Uterus (tissue), 4 donors: ENCODE data around the gene SVIL. TPM values are rescaled to one million over a fixed set of nuclear protein-coding genes. Genes with fewer than 3 reads are reported as not detected.
"Not testable (repeated sequence)": the region's sequence is repeated elsewhere in the genome, so short reads cannot be mapped to it uniquely, and the experiment has no call there.

Experiments used
- DNase-seq, 2 donors: peaks; one replicate each; pipeline ENCODE4 v3.0.0-alpha.2; 2019 to 2020
- H3K27ac ChIP-seq, 2 donors: fragments of 200-600 bp; sonication (generic); 1 replicate in 1 of 2; 2 replicates in 1 of 2; pipeline ENCODE4 v1.5.1; 2016 to 2018
- H3K27me3 ChIP-seq, 2 donors: fragments of 200-600 bp; sonication (generic); one replicate each; pipeline ENCODE4 v1.5.1; 2018 to 2019; ENCODE audit warnings: control low read depth in 1 of 2
- H3K36me3 ChIP-seq, 2 donors: fragments of 200-600 bp; sonication (generic); one replicate each; pipeline ENCODE4 v1.5.1; 2019; ENCODE audit warnings: control low read depth in 1 of 2
- H3K4me1 ChIP-seq, 2 donors: fragments of 200-600 bp; sonication (generic); one replicate each; pipeline ENCODE4 v1.5.1; 2018 to 2019; ENCODE audit warnings: control low read depth in 1 of 2
- H3K4me3 ChIP-seq, 2 donors: fragments of 200-600 bp; sonication (generic); 1 replicate in 1 of 2; 2 replicates in 1 of 2; pipeline ENCODE4 v1.5.1; 2018 to 2019; ENCODE audit warnings: mild to moderate bottlenecking in 1 of 2
- H3K9me3 ChIP-seq, 2 donors: fragments of 200-600 bp; sonication (generic); one replicate each; pipeline ENCODE4 v1.5.1; 2019; ENCODE audit warnings: control low read depth in 1 of 2
- CTCF ChIP-seq, 4 experiments: fragments of 200-600 bp in 2 of 4; fragments of 450-650 bp in 2 of 4; sonication (generic) in 2 of 4; IDR thresholded peaks; one replicate each; pipeline ENCODE4 v1.5.1; 2016 to 2019; ENCODE audit warnings: antibody characterized with exemption in 4 of 4, mild to moderate bottlenecking in 2 of 4, moderate library complexity in 1 of 4
- POLR2A ChIP-seq, 2 donors: fragments of 450-650 bp; IDR thresholded peaks; one replicate each; pipeline ENCODE4 v1.6.1; 2016; ENCODE audit warnings: antibody characterized with exemption in 2 of 2, mild to moderate bottlenecking in 1 of 2, moderate library complexity in 1 of 2
- intact Hi-C: fragments of 100-400 bp; cut with DNase I; formaldehyde crosslinking; loops from one replicate; pipeline ENCODE4 v1.15.1; 2023; ENCODE audit warnings: low total_unique reads
- total RNA-seq, 4 donors: library from RNA; depleted of rRNA in 3 of 4; stranded (reverse); fragments of >200 nt in 3 of 4; gene quantifications; one replicate each; pipeline versions ENCODE4 v1.1.0 to v1.2.4, GENCODE V29; 2014 to 2023
- donor health status: DM: yes; HTN: yes; CAD: no.

Gene SVIL
- total RNA-seq, 4 donors from 2014 or later: 108 to 316 (median 209) TPM

GRCh38 chr10:29493697-29494096 is 141.1 kb downstream of the SVIL start:
- intact Hi-C loops: no loop called here
- DNase-seq: no peak
- H3K4me3 ChIP-seq: no peak overlapping the region
- no peaks in the 10 kb centered on the region for H3K36me3 ChIP-seq
- no peaks in the 10 kb centered on the region for H3K9me3 ChIP-seq
- H3K27me3 ChIP-seq: no peaks in the 10 kb centered on the region
- no peaks in the 10 kb centered on the region for H3K4me1 ChIP-seq
- TF ChIP-seq CTCF (IDR thresholded peaks at IDR 0.05): no peak
- TF ChIP-seq POLR2A (IDR thresholded peaks at IDR 0.05): no peak
- H3K27ac ChIP-seq: no peak overlapping the region

- Histone ChIP-seq H3K36me3 (no peaks in the 10 kb centered on the region), H3K4me1 (no peaks in the 10 kb centered on the region), H3K27me3 (no peaks in the 10 kb centered on the region), H3K27ac (no peak overlapping the region), H3K9me3 (no peaks in the 10 kb centered on the region), H3K4me3 (no peak overlapping the region)
- DNase-seq: peak in 1 of 2 donors; percentile 11
- no peak for TF ChIP-seq POLR2A (IDR thresholded peaks at IDR 0.05)
- TF ChIP-seq CTCF (IDR thresholded peaks at IDR 0.05): no peak
- intact Hi-C loops: no loop called here
These were observed 142.0 kb downstream of the SVIL start for GRCh38 chr10:29492774-29493173.

GRCh38 chr10:29491918-29492317 is 142.9 kb downstream of the SVIL start:
- H3K4me1 ChIP-seq: no peaks in the 10 kb centered on the region
- no peaks in the 10 kb centered on the region for H3K27me3 ChIP-seq
- no peaks in the 10 kb centered on the region for H3K9me3 ChIP-seq
- no peak overlapping the region for H3K4me3 ChIP-seq
- TF ChIP-seq POLR2A (IDR thresholded peaks at IDR 0.05) (no peak), CTCF (IDR thresholded peaks at IDR 0.05) (no peak)
- intact Hi-C loops: no loop called here
- DNase-seq: peak in 1 of 2 donors; percentile 12
- no peaks in the 10 kb centered on the region for H3K36me3 ChIP-seq
- H3K27ac ChIP-seq: no peak overlapping the region

- H3K27ac ChIP-seq, H3K27me3 ChIP-seq, H3K9me3 ChIP-seq, H3K4me3 ChIP-seq, intact Hi-C loops, H3K4me1 ChIP-seq, H3K36me3 ChIP-seq: not testable (repeated sequence)
- DNase-seq: peak in 1 of 2 donors; percentile 14
These were observed 143.9 kb downstream of the SVIL start for GRCh38 chr10:29490781-29491280.

- H3K36me3 ChIP-seq, H3K4me1 ChIP-seq, H3K9me3 ChIP-seq, H3K27me3 ChIP-seq, intact Hi-C loops, H3K27ac ChIP-seq, H3K4me3 ChIP-seq: not testable (repeated sequence)
- DNase-seq: peak in 1 of 2 donors; percentile 7
These were observed 146.3 kb downstream of the SVIL start for GRCh38 chr10:29488471-29488870.

GRCh38 chr10:29487884-29488266 is 146.9 kb downstream of the SVIL start:
- H3K27ac ChIP-seq, H3K4me3 ChIP-seq, H3K9me3 ChIP-seq, H3K4me1 ChIP-seq, intact Hi-C loops, H3K27me3 ChIP-seq, H3K36me3 ChIP-seq: not testable (repeated sequence)
- peak in 1 of 4 experiments; percentile 7 for TF ChIP-seq CTCF (IDR thresholded peaks at IDR 0.05)
- DNase-seq: peak in 1 of 2 donors; percentile 11

GRCh38 chr10:29487032-29487883 is 147.5 kb downstream of the SVIL start:
- H3K9me3 ChIP-seq, H3K27ac ChIP-seq, H3K4me3 ChIP-seq, intact Hi-C loops, H3K36me3 ChIP-seq, H3K27me3 ChIP-seq, H3K4me1 ChIP-seq: not testable (repeated sequence)
- peak in 1 of 2 donors; percentile 11 for DNase-seq
